Hepatocyte (in vitro differentiated cells): ENCODE measurements around the gene OSGEP. TPM values are rescaled to one million over a fixed set of nuclear protein-coding genes. Genes with fewer than 3 reads are reported as not detected.

Experiments used
- DNase-seq: peaks from one replicate; pipeline ENCODE4 v3.0.0-alpha.2; 2016; ENCODE audit warnings: low spot score
- H2AFZ ChIP-seq: fragments of 200-600 bp; sonication (generic); 2 replicates; pipeline ENCODE4 v1.6.0; 2016; ENCODE audit warnings: antibody characterized with exemption, mild to moderate bottlenecking
- H3K27ac ChIP-seq: fragments of 200-600 bp; sonication (generic); 2 replicates; pipeline ENCODE4 v1.5.1; 2016; ENCODE audit warnings: mild to moderate bottlenecking
- H3K27me3 ChIP-seq: fragments of 200-600 bp; sonication (generic); 2 replicates; pipeline ENCODE4 v1.6.1; 2016
- H3K36me3 ChIP-seq: fragments of 200-600 bp; sonication (generic); replicated peaks from 2 replicates; pipeline ENCODE4 v1.5.1; 2016; ENCODE audit warnings: low read depth; ENCODE audit not compliant: insufficient read depth
- H3K4me1 ChIP-seq: fragments of 200-600 bp; sonication (generic); 2 replicates; pipeline ENCODE4 v1.5.1; 2016; ENCODE audit warnings: mild to moderate bottlenecking, moderate library complexity; ENCODE audit not compliant: insufficient read depth
- H3K4me2 ChIP-seq: fragments of 200-600 bp; sonication (generic); 2 replicates; pipeline ENCODE4 v1.6.0; 2016
- H3K4me3 ChIP-seq: fragments of 200-600 bp; sonication (generic); 2 replicates; pipeline ENCODE4 v1.5.1; 2016; ENCODE audit warnings: mild to moderate bottlenecking
- H3K79me2 ChIP-seq: fragments of 200-600 bp; sonication (generic); 2 replicates; pipeline ENCODE4 v1.6.0; 2017; ENCODE audit warnings: mild to moderate bottlenecking
- H3K9me2 ChIP-seq: fragments of 200-600 bp; sonication (generic); replicated peaks from 2 replicates; pipeline ENCODE4 v1.6.0; 2017; ENCODE audit warnings: mild to moderate bottlenecking; ENCODE audit not compliant: insufficient read depth
- H3K9me3 ChIP-seq: fragments of 200-600 bp; sonication (generic); 2 replicates; pipeline ENCODE4 v1.5.1; 2016; ENCODE audit warnings: low read depth, mild to moderate bottlenecking
- H4K20me1 ChIP-seq: fragments of 200-600 bp; sonication (generic); 2 replicates; pipeline ENCODE4 v1.6.0; 2016; ENCODE audit warnings: mild to moderate bottlenecking; ENCODE audit not compliant: insufficient read depth, poor library complexity, severe bottlenecking
- EZH2 ChIP-seq: fragments of 200-600 bp; sonication (generic); IDR thresholded peaks from 2 replicates; pipeline ENCODE4 v1.6.1; 2016; ENCODE audit warnings: antibody characterized with exemption, mild to moderate bottlenecking, borderline replicate concordance
- EZH2phosphoT487 ChIP-seq: fragments of 200-600 bp; sonication (generic); IDR thresholded peaks from one replicate; pipeline ENCODE4 v1.6.1; 2018; ENCODE audit warnings: antibody characterized with exemption, mild to moderate bottlenecking, low read depth, moderate library complexity; ENCODE audit not compliant: unreplicated experiment, severe bottlenecking
- WGBS: methylation state at CpG from one replicate; pipeline ENCODE4 v1.1.6; 2016; ENCODE audit warnings: low lambda C conversion rate; ENCODE audit errors: missing lambda C conversion rate; 5-methylcytosine and 5-hydroxymethylcytosine counted together
- polyA plus RNA-seq: library from polyadenylated mRNA; unstranded; fragments of >200 nt; fragmentation: Nextera tagmentation; extraction: Ambion mirVana; gene quantifications from 2 replicates; pipeline ENCODE4 v1.2.1, GENCODE V29; 2016
- total RNA-seq: library from RNA; depleted of rRNA; stranded (reverse); fragments of >200 nt; gene quantifications from 2 replicates; pipeline ENCODE4 v1.2.3, GENCODE V29; 2014
- TF ChIP-seq, protein P1 (sequence below): fragments of 200-600 bp; sonication (generic); IDR thresholded peaks from 2 replicates; pipeline ENCODE4 v1.5.1; 2016; ENCODE audit warnings: antibody characterized with exemption, mild to moderate bottlenecking; ENCODE audit not compliant: poor library complexity

Gene OSGEP
- total and polyA plus RNA-seq, 2 experiments from 2014 or later: 36.2 to 60.1 TPM

DNA sequence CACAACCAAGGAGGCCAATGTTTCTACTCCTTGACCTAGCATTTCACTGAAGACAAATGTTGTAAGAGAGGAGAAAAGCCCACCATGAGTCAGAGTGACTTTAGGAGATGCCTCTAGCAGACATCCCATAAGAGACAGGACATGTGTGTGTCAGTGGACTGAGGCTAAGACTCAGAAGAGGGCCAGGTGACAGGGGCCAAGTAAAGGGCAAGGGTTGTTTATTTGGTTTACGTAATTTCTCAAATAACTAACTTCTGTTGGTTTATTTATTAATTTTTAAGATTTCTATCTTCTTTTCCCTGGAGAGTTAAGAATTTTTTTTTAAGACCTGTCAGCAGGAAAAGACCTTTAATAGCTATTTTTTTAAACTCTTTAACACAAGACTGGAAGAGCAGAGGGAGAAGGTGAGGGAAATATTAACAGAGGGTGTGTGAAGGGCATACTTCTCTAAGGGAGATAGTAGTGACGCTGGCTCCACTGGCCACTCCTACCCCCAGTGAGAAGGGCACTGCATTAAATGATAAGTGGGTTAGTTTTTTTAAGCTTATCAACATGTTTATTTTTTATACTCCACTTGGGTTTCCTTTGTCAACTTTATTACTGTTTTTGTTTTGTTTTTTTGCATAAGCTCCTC lies 18.0 kb upstream of the OSGEP start:
- H3K36me3 ChIP-seq: no peaks in the 10 kb centered on the region
- no peak overlapping the region for H3K4me3 ChIP-seq
- H3K4me1 ChIP-seq: peaks cover 9% of the 10 kb centered on the region
- no peaks in the 10 kb centered on the region for H3K9me2 ChIP-seq
- H3K27ac ChIP-seq: peak overlapping the region; percentile 46
- DNase-seq: no peak
- H3K4me2 ChIP-seq: peak overlapping the region; percentile 94
- H3K9me3 ChIP-seq: no peaks in the 10 kb centered on the region
- no peak overlapping the region for H2AFZ ChIP-seq
- 73% methylated on average over 2 of the region's 2 CpGs for WGBS
- H3K79me2 ChIP-seq: peaks cover 33% of the 10 kb centered on the region
- TF ChIP-seq EZH2phosphoT487: no peak
- TF ChIP-seq EZH2: no peak
- TF ChIP-seq, protein P1, sequence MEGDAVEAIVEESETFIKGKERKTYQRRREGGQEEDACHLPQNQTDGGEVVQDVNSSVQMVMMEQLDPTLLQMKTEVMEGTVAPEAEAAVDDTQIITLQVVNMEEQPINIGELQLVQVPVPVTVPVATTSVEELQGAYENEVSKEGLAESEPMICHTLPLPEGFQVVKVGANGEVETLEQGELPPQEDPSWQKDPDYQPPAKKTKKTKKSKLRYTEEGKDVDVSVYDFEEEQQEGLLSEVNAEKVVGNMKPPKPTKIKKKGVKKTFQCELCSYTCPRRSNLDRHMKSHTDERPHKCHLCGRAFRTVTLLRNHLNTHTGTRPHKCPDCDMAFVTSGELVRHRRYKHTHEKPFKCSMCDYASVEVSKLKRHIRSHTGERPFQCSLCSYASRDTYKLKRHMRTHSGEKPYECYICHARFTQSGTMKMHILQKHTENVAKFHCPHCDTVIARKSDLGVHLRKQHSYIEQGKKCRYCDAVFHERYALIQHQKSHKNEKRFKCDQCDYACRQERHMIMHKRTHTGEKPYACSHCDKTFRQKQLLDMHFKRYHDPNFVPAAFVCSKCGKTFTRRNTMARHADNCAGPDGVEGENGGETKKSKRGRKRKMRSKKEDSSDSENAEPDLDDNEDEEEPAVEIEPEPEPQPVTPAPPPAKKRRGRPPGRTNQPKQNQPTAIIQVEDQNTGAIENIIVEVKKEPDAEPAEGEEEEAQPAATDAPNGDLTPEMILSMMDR: no peak
- H4K20me1 ChIP-seq: no peaks in the 10 kb centered on the region
- H3K27me3 ChIP-seq: no peaks in the 10 kb centered on the region

DNA sequence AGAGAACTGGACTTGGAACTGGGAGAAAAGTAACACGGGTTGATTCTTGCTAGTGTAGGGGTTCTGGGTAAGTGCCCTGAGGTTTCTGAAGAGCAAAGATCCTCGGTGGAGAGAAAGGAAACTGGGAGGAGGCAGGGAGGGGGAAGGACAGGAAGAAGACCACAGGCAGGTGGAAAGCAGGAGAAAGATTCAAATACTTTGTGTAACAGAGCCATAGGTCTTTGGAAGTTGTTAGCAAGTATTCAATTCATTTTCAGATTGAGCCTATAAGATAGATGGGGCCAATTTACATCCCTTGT lies 15.9 kb upstream of the OSGEP start:
- TF ChIP-seq, protein P1: no peak
- TF ChIP-seq EZH2phosphoT487: no peak
- no peak for TF ChIP-seq EZH2
- no peak for DNase-seq
- peak overlapping the region; percentile 65 for H3K4me3 ChIP-seq
- no peaks in the 10 kb centered on the region for H3K36me3 ChIP-seq
- H2AFZ ChIP-seq: peak overlapping the region; percentile 55
- no peaks in the 10 kb centered on the region for H3K27me3 ChIP-seq
- H3K4me2 ChIP-seq: peak overlapping the region; percentile 94
- H3K79me2 ChIP-seq: peaks cover 33% of the 10 kb centered on the region
- H3K4me1 ChIP-seq: peaks cover 9% of the 10 kb centered on the region
- no peaks in the 10 kb centered on the region for H3K9me3 ChIP-seq
- H3K9me2 ChIP-seq: no peaks in the 10 kb centered on the region
- WGBS: 0% methylated on average over 2 of the region's 2 CpGs
- no peaks in the 10 kb centered on the region for H4K20me1 ChIP-seq
- H3K27ac ChIP-seq: peak overlapping the region; percentile 89

DNA sequence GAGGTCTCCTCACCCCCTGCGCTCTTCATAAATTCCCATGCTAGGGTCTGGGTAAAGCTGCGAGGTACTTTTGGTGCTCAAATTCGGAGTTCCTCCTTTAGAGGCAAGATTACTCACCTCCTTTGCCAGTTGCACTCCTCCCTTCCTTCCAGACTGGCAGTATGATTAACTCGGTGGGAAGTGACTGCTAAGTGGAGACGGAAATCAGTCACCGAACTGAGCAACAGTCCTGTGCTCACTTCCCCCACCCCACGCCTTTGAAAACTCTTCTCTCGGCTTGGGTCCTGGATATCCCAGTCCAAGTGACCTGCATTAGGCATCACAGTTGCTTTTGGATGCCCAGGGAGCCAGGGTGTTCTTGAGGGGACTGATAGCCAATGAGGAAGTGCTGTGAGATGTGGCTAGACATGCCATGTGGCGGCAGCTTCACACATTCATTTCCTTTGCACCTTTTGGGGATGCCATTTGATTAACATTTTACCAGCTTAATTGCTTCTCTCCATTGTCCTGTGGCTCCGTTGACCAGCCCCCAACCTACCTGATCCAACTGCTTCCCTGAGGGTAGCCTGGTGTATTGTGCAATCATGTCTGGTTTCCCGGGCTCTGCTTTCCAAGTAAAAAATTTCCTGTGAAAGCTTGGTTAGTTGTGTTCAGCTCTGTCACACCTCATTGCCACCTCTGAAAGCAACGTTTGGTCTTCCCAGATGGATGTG lies 15.4 kb upstream of the OSGEP start:
- TF ChIP-seq EZH2phosphoT487: no peak
- no peak for TF ChIP-seq EZH2
- TF ChIP-seq, protein P1: no peak
- no peaks in the 10 kb centered on the region for H3K9me2 ChIP-seq
- peak overlapping the region; percentile 94 for H3K4me2 ChIP-seq
- DNase-seq: peak; percentile 46
- no peaks in the 10 kb centered on the region for H3K36me3 ChIP-seq
- no peaks in the 10 kb centered on the region for H4K20me1 ChIP-seq
- peak overlapping the region; percentile 55 for H2AFZ ChIP-seq
- WGBS: under 1% methylated on average over 12 of the region's 12 CpGs
- H3K4me1 ChIP-seq: peaks cover 9% of the 10 kb centered on the region
- peak overlapping the region; percentile 89 for H3K27ac ChIP-seq
- H3K27me3 ChIP-seq: no peaks in the 10 kb centered on the region
- H3K9me3 ChIP-seq: no peaks in the 10 kb centered on the region
- peak overlapping the region; percentile 65 for H3K4me3 ChIP-seq
- H3K79me2 ChIP-seq: peaks cover 33% of the 10 kb centered on the region
